Mesendoderm (in vitro differentiated cells): ENCODE results near the gene NCBP1.
A peak's percentile ranks its signal among the peaks of the same experiment; 100 is the strongest.

Source experiments
- DNase-seq: peaks from one replicate; pipeline ENCODE4 v3.0.0; 2013
- H2AK5ac ChIP-seq: 2 replicates; pipeline ENCODE4 v1.6.1; 2013; ENCODE audit warnings: low read length, inconsistent platforms
- H2BK120ac ChIP-seq: 2 replicates; pipeline ENCODE4 v1.6.1; 2013; ENCODE audit warnings: low read depth, mild to moderate bottlenecking, low read length, moderate library complexity, mixed read lengths
- H2BK15ac ChIP-seq: replicated peaks from 2 replicates; pipeline ENCODE4 v1.6.1; 2013; ENCODE audit warnings: low read depth, mild to moderate bottlenecking, moderate library complexity
- H2BK5ac ChIP-seq: 2 replicates; pipeline ENCODE4 v1.6.1; 2013; ENCODE audit warnings: low read length, inconsistent platforms
- H3K18ac ChIP-seq: 2 replicates; pipeline ENCODE4 v1.6.1; 2013; ENCODE audit warnings: mild to moderate bottlenecking, low read length, mixed read lengths
- H3K23ac ChIP-seq: one replicate; pipeline ENCODE4 v1.6.1; 2013; ENCODE audit warnings: low read length
- H3K27ac ChIP-seq: 2 replicates; pipeline ENCODE4 v1.5.1; 2013; ENCODE audit warnings: low read depth, mild to moderate bottlenecking, inconsistent platforms, low read length, moderate library complexity
- H3K27me3 ChIP-seq: 2 replicates; pipeline ENCODE4 v1.6.1; 2013; ENCODE audit warnings: low read length, control low read depth, mild to moderate bottlenecking, inconsistent platforms; ENCODE audit not compliant: insufficient read depth, poor library complexity
- H3K36me3 ChIP-seq: 2 replicates; pipeline ENCODE4 v1.6.1; 2013; ENCODE audit warnings: low read length, inconsistent platforms; ENCODE audit not compliant: control insufficient read depth, insufficient read depth
- H3K4ac ChIP-seq: one replicate; pipeline ENCODE4 v1.6.1; 2013; ENCODE audit warnings: low read depth, mild to moderate bottlenecking, low read length, moderate library complexity
- H3K4me1 ChIP-seq: 2 replicates; pipeline ENCODE4 v1.6.1; 2013; ENCODE audit warnings: low read depth, low read length, inconsistent platforms; ENCODE audit not compliant: control insufficient read depth
- H3K4me2 ChIP-seq: 2 replicates; pipeline ENCODE4 v1.6.1; 2013; ENCODE audit warnings: low read length
- H3K4me3 ChIP-seq: 2 replicates; pipeline ENCODE4 v1.5.1; 2013; ENCODE audit warnings: mild to moderate bottlenecking, low read length
- H3K56ac ChIP-seq: one replicate; pipeline ENCODE4 v1.6.1; 2013; ENCODE audit warnings: low read length
- H3K79me1 ChIP-seq: 2 replicates; pipeline ENCODE4 v1.6.1; 2013; ENCODE audit warnings: low read length, inconsistent platforms
- H3K79me2 ChIP-seq: 2 replicates; pipeline ENCODE4 v1.6.1; 2013; ENCODE audit warnings: mild to moderate bottlenecking, low read length; ENCODE audit not compliant: control insufficient read depth, insufficient read depth
- H3K9ac ChIP-seq: 2 replicates; pipeline ENCODE4 v1.6.1; 2013; ENCODE audit warnings: low read length, inconsistent platforms
- H4K5ac ChIP-seq: one replicate; pipeline ENCODE4 v1.6.1; 2013; ENCODE audit warnings: low read length
- H4K8ac ChIP-seq: one replicate; pipeline ENCODE4 v1.6.1; 2013; ENCODE audit warnings: low read depth, mild to moderate bottlenecking, control low read depth, low read length, moderate library complexity
- WGBS: extraction: QIAGEN DNeasy Blood & Tissue Kit; methylation state at CpG from one replicate; pipeline ENCODE4 v1.1.7; 2013; ENCODE audit warnings: low lambda C conversion rate, missing lambda C conversion rate; ENCODE audit not compliant: insufficient coverage; ENCODE audit errors: extremely low coverage; 5-methylcytosine and 5-hydroxymethylcytosine counted together

NCBP1 gene

GRCh38 chr9:97706246-97706645, 72.6 kb downstream of the NCBP1 start:
- Histone ChIP-seq H3K27ac (no peak overlapping the region), H2AK5ac (no peak overlapping the region), H3K27me3 (no peaks in the 10 kb centered on the region), H4K8ac (no peak overlapping the region), H3K4ac (no peak overlapping the region), H3K56ac (no peak overlapping the region), H2BK5ac (no peak overlapping the region), H3K79me1 (no peaks in the 10 kb centered on the region), H3K23ac (no peak overlapping the region), H3K36me3 (no peaks in the 10 kb centered on the region), H3K4me2 (no peak overlapping the region), H3K4me3 (no peak overlapping the region), H3K79me2 (no peaks in the 10 kb centered on the region), H4K5ac (no peak overlapping the region), H2BK120ac (no peak overlapping the region), H3K4me1 (peaks cover 7% of the 10 kb centered on the region), H3K18ac (no peak overlapping the region), H3K9ac (no peak overlapping the region), H2BK15ac (no peak overlapping the region)
- no CpG with 5 or more reads among the region's 2 CpGs for WGBS
- DNase-seq, result no peak

GRCh38 chr9:97710356-97711222, 77.0 kb downstream of the NCBP1 start:
- no peak overlapping the region for H2BK5ac ChIP-seq
- H3K4ac ChIP-seq, result no peak overlapping the region
- no peak overlapping the region for H3K18ac ChIP-seq
- no peak overlapping the region for H4K5ac ChIP-seq
- no CpG with 5 or more reads among the region's 9 CpGs for WGBS
- DNase-seq, result peak; percentile 79
- no peaks in the 10 kb centered on the region for H3K27me3 ChIP-seq
- H3K4me1 ChIP-seq, result peaks cover 4% of the 10 kb centered on the region
- no peaks in the 10 kb centered on the region for H3K36me3 ChIP-seq
- no peak overlapping the region for H2BK15ac ChIP-seq
- no peak overlapping the region for H3K4me2 ChIP-seq
- H3K79me1 ChIP-seq, result no peaks in the 10 kb centered on the region
- no peak overlapping the region for H3K56ac ChIP-seq
- H2BK120ac ChIP-seq, result no peak overlapping the region
- no peak overlapping the region for H3K4me3 ChIP-seq
- H3K23ac ChIP-seq, result no peak overlapping the region
- no peak overlapping the region for H2AK5ac ChIP-seq
- no peak overlapping the region for H3K27ac ChIP-seq
- H3K79me2 ChIP-seq, result no peaks in the 10 kb centered on the region
- H3K9ac ChIP-seq, result no peak overlapping the region
- no peak overlapping the region for H4K8ac ChIP-seq

GRCh38 chr9:97711223-97711626, 77.6 kb downstream of the NCBP1 start:
- Histone ChIP-seq H3K36me3 (no peaks in the 10 kb centered on the region), H3K79me1 (no peaks in the 10 kb centered on the region), H3K23ac (no peak overlapping the region), H3K4me2 (peak overlapping the region; percentile 41), H3K18ac (no peak overlapping the region), H3K79me2 (no peaks in the 10 kb centered on the region), H3K27ac (no peak overlapping the region), H2BK120ac (no peak overlapping the region), H2BK15ac (no peak overlapping the region), H2AK5ac (no peak overlapping the region), H3K9ac (no peak overlapping the region), H3K4me3 (no peak overlapping the region), H3K56ac (no peak overlapping the region), H4K5ac (no peak overlapping the region), H3K4ac (no peak overlapping the region), H4K8ac (no peak overlapping the region), H3K27me3 (no peaks in the 10 kb centered on the region), H2BK5ac (no peak overlapping the region), H3K4me1 (peaks cover 4% of the 10 kb centered on the region)
- DNase-seq, result peak; percentile 83
- WGBS, result no CpG with 5 or more reads among the region's 12 CpGs

DNA sequence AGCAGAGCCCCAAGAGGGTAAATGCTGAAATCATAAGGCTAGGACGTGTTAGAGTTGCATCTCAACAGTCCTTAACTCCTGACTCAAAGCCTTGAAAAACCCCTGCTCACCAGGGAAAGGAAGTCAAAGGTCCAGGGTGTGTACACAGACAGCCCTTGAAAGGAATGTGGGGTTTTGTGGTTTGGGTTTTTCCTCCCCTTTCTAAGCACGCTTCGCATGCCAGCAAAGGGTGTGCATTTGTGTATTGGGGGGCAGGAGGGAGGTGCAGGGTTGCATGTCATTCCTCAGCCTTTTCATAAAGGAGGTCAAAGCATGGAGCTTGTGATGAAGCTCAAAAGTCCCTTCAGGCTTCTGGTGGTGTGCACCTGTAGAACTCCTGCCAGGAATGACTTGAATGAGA, 80.8 kb downstream of the NCBP1 start:
- no peak overlapping the region for H3K4ac ChIP-seq
- no peak overlapping the region for H2BK120ac ChIP-seq
- no peak overlapping the region for H2BK15ac ChIP-seq
- no peaks in the 10 kb centered on the region for H3K79me2 ChIP-seq
- no peak overlapping the region for H3K4me3 ChIP-seq
- WGBS, result no CpG with 5 or more reads among the region's 3 CpGs
- no peaks in the 10 kb centered on the region for H3K36me3 ChIP-seq
- H3K18ac ChIP-seq, result no peak overlapping the region
- H3K23ac ChIP-seq, result no peak overlapping the region
- no peaks in the 10 kb centered on the region for H3K27me3 ChIP-seq
- peaks cover 4% of the 10 kb centered on the region for H3K4me1 ChIP-seq
- DNase-seq, result no peak
- H3K27ac ChIP-seq, result no peak overlapping the region
- no peak overlapping the region for H3K9ac ChIP-seq
- no peak overlapping the region for H2AK5ac ChIP-seq
- H3K56ac ChIP-seq, result no peak overlapping the region
- H2BK5ac ChIP-seq, result no peak overlapping the region
- no peak overlapping the region for H4K8ac ChIP-seq
- H3K4me2 ChIP-seq, result no peak overlapping the region
- H4K5ac ChIP-seq, result no peak overlapping the region
- H3K79me1 ChIP-seq, result no peaks in the 10 kb centered on the region

GRCh38 chr9:97717866-97718265, 84.2 kb downstream of the NCBP1 start:
- no peaks in the 10 kb centered on the region for H3K79me1 ChIP-seq
- H3K56ac ChIP-seq, result no peak overlapping the region
- H4K5ac ChIP-seq, result no peak overlapping the region
- H2BK120ac ChIP-seq, result no peak overlapping the region
- H2AK5ac ChIP-seq, result no peak overlapping the region
- H3K27me3 ChIP-seq, result no peaks in the 10 kb centered on the region
- DNase-seq, result no peak
- no peak overlapping the region for H3K27ac ChIP-seq
- no CpG with 5 or more reads among the region's 3 CpGs for WGBS
- no peak overlapping the region for H3K4me3 ChIP-seq
- no peaks in the 10 kb centered on the region for H3K4me1 ChIP-seq
- no peak overlapping the region for H2BK15ac ChIP-seq
- no peak overlapping the region for H3K9ac ChIP-seq
- no peak overlapping the region for H2BK5ac ChIP-seq
- H3K18ac ChIP-seq, result no peak overlapping the region
- H3K4ac ChIP-seq, result no peak overlapping the region
- H3K36me3 ChIP-seq, result no peaks in the 10 kb centered on the region
- no peak overlapping the region for H3K23ac ChIP-seq
- no peak overlapping the region for H3K4me2 ChIP-seq
- no peak overlapping the region for H4K8ac ChIP-seq
- no peaks in the 10 kb centered on the region for H3K79me2 ChIP-seq

DNA sequence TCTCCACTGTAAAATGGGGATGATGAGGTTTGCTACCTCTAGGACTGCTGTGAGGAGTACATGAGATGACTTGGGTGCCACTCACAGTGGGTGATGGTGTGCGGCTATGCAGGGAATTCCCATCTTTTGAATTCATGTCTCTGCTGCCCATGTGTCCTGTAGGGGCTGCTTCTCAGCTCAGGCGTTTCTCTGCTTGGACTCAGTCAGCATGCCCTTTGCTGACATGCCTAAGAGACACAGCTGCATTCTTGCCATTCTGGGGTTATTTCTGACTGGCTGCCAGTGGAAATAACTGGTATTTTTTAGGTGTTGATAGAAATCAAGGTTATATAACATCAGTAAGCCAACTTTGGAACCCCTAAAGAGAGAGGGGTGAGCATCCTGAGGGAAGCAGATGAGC, 87.8 kb downstream of the NCBP1 start:
- Histone ChIP-seq H3K56ac (no peak overlapping the region), H3K79me1 (no peaks in the 10 kb centered on the region), H3K23ac (no peak overlapping the region), H3K4me1 (no peaks in the 10 kb centered on the region), H2BK15ac (no peak overlapping the region), H4K8ac (no peak overlapping the region), H3K18ac (no peak overlapping the region), H3K4me2 (no peak overlapping the region), H3K27me3 (no peaks in the 10 kb centered on the region), H3K27ac (no peak overlapping the region), H2BK120ac (no peak overlapping the region), H3K36me3 (no peaks in the 10 kb centered on the region), H3K4ac (no peak overlapping the region), H3K79me2 (no peaks in the 10 kb centered on the region), H4K5ac (no peak overlapping the region), H3K4me3 (no peak overlapping the region), H2AK5ac (no peak overlapping the region), H2BK5ac (no peak overlapping the region), H3K9ac (no peak overlapping the region)
- WGBS, result no CpG with 5 or more reads among the region's 2 CpGs
- no peak for DNase-seq
